Stromal cell of bone marrow (primary cell): ENCODE data around the gene ELFN2.

Experiments used
- DNase-seq: peaks from one replicate; pipeline ENCODE4 v3.0.0-alpha.2; 2012; ENCODE audit warnings: low read depth

Gene ELFN2

GRCh38 chr22:37354670-37355069 lies 72.6 kb downstream of the ELFN2 start:
- DNase-seq: no peak

GRCh38 chr22:37354261-37354660 lies 73.0 kb downstream of the ELFN2 start:
- DNase-seq: no peak

- DNase-seq: no peak
These were observed 73.4 kb downstream of the ELFN2 start for GRCh38 chr22:37353839-37354238.

- DNase-seq: no peak
These were observed 74.8 kb downstream of the ELFN2 start for GRCh38 chr22:37352481-37352880.

GRCh38 chr22:37351232-37351631 lies 76.0 kb downstream of the ELFN2 start:
- DNase-seq: no peak

GRCh38 chr22:37349043-37349814 lies 78.0 kb downstream of the ELFN2 start:
- DNase-seq: no peak

GRCh38 chr22:37346505-37346895 lies 80.8 kb downstream of the ELFN2 start:
- DNase-seq: no peak

- DNase-seq: peak; percentile 51
These were observed 81.3 kb downstream of the ELFN2 start for GRCh38 chr22:37345863-37346504.

GRCh38 chr22:37344735-37345449 lies 82.4 kb downstream of the ELFN2 start:
- no peak for DNase-seq

- no peak for DNase-seq
These were observed 83.2 kb downstream of the ELFN2 start for GRCh38 chr22:37343863-37344734.

- DNase-seq: no peak
These were observed 83.9 kb downstream of the ELFN2 start for GRCh38 chr22:37343348-37343747.

- no peak for DNase-seq
These were observed 85.2 kb downstream of the ELFN2 start for GRCh38 chr22:37342065-37342464.

GRCh38 chr22:37340331-37341262 lies 86.7 kb downstream of the ELFN2 start:
- DNase-seq: no peak

GRCh38 chr22:37338539-37339246 lies 88.6 kb downstream of the ELFN2 start:
- no peak for DNase-seq

- no peak for DNase-seq
These were observed 89.9 kb downstream of the ELFN2 start for GRCh38 chr22:37337204-37337943.

GRCh38 chr22:37336579-37336978 lies 90.7 kb downstream of the ELFN2 start:
- no peak for DNase-seq

GRCh38 chr22:37335806-37336199 lies 91.5 kb downstream of the ELFN2 start:
- DNase-seq: no peak

- no peak for DNase-seq
These were observed 92.1 kb downstream of the ELFN2 start for GRCh38 chr22:37334859-37335805.
